HuH-7 (cell line): ENCODE data around the gene WDPCP.
"Not testable (repeated sequence)": the region's sequence is repeated elsewhere in the genome, so short reads cannot be mapped to it uniquely, and the experiment has no call there.

Experiments
- DNase-seq: peaks from one replicate; pipeline ENCODE4 v3.0.0; 2011; ENCODE audit warnings: low spot score

WDPCP gene

GRCh38 chr2:63590626-63591408, 2.5 kb upstream of the WDPCP start:
- no peak for DNase-seq

- no peak for DNase-seq
These were observed 1.1 kb upstream of the WDPCP start for GRCh38 chr2:63589148-63589958.

DNA sequence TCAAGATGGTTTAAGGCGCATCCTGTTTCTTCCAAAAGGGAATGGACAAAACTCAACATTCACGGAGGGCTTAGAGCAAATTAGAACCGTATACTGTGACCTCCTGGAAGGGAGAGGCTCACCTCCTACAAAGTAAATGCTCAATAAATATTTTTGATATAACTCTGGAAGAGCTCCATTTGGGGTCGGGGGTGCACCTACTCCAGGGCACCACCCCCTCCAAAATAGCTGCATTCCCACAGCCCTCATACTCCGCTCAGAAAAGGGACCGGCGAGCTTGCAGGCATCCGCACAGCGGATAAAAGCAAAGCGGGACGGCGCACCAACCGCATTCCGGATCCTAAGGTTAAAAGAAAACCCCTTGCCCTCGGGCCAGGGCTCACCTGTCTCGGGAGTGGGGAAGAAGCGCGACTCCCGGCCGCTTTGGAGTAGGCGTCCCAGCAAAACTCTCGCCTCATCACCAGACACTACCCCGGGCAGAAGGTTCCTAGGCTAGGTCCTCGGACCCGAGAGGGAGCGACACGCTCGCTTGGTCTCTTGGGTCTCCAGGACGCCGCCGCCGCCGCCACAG, 378 bp downstream of the WDPCP start:
- DNase-seq = no peak

DNA sequence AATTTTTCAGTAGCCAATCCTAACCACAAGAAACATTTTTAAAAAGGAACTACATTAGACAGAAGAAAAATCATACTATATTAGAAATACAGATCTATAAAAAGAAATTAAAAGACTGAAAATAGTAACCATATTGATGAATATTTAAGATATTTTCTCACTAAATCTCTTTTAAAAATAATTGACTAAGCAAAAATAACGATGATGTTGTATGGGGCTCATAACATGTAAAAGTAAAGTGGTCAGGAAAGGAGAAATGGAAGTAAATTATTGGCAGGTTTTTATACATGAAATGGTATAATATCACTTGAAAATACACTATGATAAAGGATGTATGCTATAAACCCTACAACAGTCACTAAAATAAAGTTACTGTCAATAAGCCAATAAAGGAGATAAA, 5.4 kb downstream of the WDPCP start:
- DNase-seq = no peak

DNA sequence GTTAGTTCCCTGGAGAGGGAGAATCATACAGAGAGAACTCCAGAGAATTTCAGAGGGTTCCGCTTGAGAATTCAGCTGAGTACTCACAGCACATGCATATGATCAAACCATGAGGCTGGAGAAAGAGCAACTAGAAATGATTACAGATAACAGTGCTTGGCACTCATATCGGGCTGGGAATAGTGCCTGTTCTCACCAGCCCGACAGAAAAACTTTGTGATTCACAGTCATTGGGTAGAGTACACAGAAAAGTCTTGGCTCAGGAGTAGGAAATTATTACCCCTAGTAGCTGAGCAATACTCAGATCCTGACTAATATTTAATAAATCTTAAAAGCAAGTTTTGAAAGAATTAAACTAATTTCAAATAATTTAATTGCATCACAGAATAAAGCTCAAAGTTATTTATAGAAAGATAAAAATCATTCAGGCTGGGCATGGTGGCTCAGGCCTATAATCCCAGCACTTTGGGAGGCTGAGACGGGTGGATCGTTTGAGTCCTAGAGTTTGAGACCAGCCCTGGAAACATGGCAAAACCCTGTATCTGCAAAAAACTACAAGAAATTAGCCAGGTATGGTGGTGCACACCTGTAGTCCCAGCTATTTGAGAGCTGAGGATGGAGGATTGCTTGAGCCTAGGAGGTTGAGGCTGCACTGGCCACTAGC, 6.8 kb downstream of the WDPCP start:
- no peak for DNase-seq

DNA sequence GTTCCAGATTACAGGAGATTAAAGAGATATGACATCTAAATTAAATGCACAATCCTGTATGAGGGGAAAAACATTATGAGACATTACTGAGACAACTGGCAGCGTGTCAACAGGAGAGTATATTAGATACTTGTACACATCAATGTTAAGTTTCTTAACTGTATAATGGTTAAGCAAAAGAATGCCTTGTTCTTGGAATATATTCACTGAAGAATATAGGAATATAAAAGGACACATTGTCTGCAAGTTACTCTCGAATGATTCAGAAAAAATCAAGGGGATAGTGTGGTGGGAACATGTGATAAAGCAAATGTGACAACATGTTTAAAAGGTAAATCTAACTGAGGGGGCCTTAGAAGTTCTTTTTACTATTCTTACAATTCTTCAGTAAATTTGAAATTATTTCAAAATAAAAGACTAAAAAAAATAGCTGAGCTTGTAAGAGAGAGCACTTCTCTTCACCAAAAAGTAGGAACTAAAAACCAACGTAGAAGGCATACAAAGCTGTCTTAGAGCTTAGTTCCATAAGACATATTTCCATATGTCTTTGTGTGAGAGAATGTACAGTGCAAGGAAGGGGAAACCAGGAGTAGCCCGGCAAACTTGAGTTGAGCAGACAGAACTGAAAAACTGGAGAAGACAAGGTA, 7.5 kb downstream of the WDPCP start:
- DNase-seq = no peak

- DNase-seq = no peak
These were observed 9.5 kb downstream of the WDPCP start for GRCh38 chr2:63578767-63579166.

DNA sequence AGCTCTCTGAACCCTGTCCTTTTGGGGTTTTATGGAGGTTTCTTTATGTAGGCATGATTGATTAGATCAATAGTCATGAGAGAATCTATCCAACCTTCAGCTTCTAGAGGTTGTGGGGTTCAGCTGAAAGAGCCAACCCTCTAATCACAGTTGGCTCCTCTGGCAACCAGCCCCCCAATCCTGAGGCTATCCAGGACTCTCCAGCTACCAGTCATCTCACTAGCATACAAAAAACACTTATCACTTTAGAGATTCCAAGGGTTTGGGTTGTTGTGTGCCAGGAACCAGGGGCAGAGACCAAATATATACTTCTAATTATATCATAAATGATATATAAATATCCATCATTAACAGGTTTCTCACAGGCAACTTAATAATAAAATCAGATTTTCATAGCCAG, 11.7 kb downstream of the WDPCP start:
- no peak for DNase-seq

DNA sequence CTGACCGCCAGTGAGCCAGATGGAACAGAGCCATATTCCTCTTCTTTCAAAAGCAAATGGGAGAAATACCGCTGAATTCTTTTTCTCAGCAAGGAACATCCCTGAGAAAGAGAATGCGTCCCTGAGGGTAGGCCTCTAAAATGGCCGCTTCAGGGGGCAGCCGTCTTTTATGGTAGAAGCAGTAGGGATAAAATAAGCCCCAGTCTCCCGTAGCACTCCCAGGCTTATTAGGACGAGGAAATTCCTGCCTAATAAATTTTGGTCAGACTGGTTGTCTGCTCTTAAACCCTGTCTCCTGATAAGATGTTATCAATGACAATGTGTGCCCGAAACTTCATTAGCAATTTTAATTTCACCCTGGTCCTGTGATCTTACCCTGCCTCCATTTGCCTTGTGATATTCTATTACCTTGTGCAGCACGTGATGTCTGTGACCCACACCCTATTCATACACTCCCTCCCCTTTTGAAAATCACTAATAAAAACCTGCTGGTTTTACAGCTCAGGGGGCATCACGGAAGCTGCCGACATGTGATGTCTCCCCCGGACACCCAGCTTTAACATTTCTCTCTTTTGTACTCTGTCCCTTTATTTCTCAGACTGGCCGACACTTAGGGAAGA, 14.4 kb downstream of the WDPCP start:
- not testable (repeated sequence) for DNase-seq

- not testable (repeated sequence) for DNase-seq
These were observed 15.3 kb downstream of the WDPCP start for GRCh38 chr2:63573026-63573425.

GRCh38 chr2:63572001-63572400, 16.3 kb downstream of the WDPCP start:
- no peak for DNase-seq

DNA sequence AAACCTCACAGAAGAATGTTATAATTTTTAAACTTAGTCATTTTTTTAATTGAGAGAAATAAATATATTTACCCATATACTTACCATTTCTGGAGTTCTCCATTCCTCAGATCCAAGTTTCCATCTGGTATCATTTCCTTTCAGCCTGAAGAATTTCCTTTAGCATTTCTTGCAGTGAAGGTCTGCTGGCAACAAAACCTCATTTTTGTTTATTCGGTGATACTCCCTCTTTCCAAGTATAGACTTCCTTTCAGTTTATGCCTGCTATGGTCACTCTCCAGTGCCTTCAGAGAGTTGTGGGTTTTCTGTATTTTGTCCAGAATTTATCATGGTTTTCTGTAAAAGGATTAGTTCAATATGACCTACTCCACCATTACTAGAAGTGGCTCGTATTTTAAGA, 17.0 kb downstream of the WDPCP start:
- no peak for DNase-seq

- no peak for DNase-seq
These were observed 18.5 kb downstream of the WDPCP start for GRCh38 chr2:63569740-63570139.

- DNase-seq = no peak
These were observed 25.5 kb downstream of the WDPCP start for GRCh38 chr2:63562751-63563150.

DNA sequence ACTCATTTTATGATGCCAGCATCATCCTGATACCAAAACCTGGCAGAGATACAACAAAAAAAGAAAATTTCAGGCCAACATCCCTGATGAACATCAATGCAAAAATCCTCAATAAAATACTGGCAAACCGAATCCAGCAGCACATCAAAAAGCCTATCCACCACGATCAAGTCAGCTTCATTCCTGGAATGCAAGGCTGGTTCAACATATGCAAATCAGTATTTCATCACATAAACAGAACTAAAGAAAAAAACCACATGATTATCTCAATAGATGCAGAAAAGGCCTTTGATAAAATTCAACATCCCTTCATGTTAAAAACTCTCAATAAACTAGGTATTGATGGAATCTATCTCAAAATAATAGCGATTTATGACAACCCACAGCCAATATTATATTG, 29.4 kb downstream of the WDPCP start:
- not testable (repeated sequence) for DNase-seq

- not testable (repeated sequence) for DNase-seq
These were observed 30.5 kb downstream of the WDPCP start for GRCh38 chr2:63557819-63558218.

- DNase-seq = no peak
These were observed 32.3 kb downstream of the WDPCP start for GRCh38 chr2:63555931-63556330.

DNA sequence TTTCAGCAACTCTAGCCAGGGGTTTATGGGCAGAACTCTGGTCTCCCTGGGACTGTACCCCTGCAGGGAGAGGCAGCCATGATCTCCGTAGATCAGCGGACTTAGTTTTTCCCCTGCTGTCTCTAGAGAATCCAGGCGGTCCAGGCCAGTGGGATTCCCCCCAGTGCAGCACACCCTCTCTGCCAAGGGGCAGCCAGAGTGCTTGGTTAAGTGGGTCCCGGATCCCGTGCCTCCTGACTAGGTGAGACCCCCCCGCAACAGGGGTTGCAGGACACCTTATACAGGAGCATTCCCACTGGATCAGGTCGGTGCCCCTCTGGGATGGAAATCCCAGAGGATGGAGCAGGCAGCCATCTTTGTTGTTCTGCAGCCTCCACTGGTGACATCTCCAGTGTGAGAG, 33.0 kb downstream of the WDPCP start:
- DNase-seq = no peak

DNA sequence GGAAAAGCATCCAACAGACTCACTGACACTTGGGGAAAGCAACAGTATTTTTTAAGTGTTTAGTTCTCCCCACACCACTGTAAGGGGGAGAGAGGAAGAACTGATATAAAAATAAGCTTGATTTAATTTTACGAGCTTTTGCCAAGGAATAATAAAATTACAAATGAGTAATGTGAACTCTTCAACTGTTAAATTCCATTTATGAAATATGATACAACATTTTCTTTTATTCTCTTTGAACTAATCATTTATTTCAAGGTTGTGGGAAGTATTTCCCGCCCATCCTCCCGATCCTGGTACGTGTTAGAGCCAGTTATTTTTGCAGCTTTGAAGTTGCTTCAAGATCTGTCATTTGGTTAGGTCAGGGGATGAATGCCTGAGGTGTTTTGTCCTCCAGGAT, 35.2 kb downstream of the WDPCP start:
- no peak for DNase-seq

DNA sequence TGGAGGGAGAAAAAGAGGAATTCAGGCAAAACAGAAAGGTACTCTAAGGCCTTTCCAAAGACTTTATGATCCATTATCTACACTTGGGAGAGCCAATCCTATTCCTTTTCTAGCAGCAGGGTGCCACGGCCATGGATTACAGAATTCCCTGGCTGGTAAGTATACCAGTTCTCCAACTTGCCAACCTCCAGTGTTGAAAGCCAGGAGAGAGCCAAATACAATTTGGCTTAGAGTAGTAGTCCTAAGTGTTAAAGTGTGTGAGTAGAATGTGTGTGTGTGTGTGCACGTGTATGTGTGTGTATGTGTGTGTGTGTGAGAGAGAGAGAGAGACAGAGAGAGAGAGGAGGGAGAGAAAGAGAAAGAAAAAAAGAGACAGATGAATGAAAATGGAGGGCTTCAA, 43.3 kb downstream of the WDPCP start:
- no peak for DNase-seq

GRCh38 chr2:63544017-63544627, 44.2 kb downstream of the WDPCP start:
- DNase-seq = peak; percentile 27
